NCI-H1436 treated with DMSO at 0.1 percent for 48 hours (cell line): ENCODE results near the gene F3.

Experiments used
- DNase-seq: peaks from one replicate; lab custom pipeline; 2025; lab: John Stamatoyannopoulos, UW

F3 gene

DNA sequence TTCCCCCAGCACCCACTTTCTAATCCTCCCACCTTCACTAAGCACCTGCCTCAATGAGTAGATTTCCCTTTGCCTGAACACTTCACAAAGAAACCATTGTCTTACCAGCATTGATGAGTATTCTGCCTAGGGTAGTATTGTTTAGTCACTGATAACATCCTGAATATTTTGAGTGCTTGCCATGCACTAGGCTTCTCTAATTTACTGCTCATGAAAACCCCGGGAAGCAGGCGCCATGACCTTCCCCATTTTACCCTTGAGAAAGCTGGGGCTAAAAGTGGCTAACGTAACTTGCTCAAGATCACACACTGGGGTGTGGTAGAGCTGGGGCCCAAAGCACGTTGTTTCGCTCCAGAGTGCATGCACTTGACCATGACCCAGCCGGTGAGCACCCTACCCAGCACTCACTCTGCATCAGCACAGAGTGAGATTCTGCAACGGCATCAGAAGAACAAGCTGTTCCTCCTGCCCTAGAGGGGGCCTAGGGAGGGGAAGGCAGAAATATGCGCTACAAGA, 10.6 kb upstream of the F3 start:
- DNase-seq, result no peak

DNA sequence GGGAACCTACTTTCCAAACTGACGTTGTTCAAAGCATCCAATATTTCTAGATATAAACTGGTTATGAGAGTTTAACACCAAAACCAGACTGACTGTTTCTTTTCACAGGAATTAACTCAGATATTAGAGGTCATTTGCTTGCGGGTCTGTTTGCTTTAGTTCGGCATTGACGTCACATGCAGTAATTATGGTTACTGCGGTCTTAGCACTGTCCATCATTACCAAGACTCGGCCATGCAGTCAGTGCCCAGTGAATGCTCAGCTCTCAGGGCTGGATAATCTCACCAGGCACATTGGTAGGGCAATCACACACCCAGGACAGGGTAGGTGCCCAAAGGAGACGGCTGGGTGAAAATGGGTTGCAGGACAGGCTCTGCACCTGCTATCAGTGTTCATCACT, 9.9 kb upstream of the F3 start:
- DNase-seq, result no peak

DNA sequence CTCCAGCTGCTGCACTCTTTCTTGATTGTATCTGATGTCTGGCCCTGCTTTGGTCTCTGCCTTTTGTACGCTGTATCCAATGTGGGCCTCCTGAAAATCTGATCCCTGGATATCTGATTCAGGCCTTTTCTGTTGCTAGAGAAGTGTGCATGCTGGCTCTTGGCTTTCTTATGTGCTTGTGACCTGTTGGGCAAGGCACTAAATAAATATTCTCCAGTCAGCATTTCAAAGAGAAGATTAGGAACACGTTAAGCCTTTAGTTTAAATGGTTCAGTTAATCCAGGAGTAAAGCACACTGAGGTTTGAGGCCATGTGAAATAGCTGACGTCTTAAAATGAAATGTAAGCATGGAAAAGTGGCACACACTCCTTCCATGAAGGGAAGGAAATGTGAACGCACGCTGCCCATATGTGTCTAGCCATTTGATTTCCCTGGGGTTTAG, 9.3 kb upstream of the F3 start:
- no peak for DNase-seq

DNA sequence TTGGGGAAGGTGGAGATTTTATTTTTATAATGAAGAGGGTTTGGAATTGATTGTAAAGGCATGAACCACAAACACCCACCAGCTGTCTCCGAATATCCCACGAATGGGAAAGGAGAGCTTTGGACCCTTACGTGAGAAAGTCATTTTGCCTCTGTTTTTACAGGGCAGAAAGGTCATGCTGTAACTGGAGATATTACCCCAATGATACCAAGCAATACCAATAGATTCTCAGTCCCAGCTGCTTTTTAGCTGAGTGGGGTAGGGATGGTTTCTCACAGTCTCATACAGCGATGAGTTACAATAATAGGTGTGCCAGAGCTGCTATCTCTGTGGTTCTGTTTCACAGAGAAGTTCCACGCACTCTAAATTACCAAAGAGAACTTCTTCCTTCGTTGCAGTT, 8.8 kb upstream of the F3 start:
- DNase-seq, result no peak

DNA sequence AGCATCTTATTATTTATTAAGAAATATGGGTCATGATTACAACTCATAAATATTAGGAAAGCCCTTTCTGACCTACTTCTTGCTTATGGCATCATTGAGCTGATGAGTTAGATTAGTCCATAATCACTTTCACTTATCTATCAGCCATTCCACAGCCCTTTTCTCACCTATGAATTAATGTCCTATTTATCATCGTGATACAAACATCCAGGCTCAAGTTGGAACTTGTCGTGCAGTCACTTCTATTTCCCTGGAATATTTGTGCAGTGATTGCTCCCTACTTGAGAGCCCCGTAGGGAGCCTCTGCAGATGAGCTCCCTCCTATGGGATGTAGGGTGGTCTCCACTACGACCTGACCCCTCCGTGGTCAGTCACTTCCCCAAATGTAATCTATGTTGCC, 8.1 kb upstream of the F3 start:
- DNase-seq, result no peak

DNA sequence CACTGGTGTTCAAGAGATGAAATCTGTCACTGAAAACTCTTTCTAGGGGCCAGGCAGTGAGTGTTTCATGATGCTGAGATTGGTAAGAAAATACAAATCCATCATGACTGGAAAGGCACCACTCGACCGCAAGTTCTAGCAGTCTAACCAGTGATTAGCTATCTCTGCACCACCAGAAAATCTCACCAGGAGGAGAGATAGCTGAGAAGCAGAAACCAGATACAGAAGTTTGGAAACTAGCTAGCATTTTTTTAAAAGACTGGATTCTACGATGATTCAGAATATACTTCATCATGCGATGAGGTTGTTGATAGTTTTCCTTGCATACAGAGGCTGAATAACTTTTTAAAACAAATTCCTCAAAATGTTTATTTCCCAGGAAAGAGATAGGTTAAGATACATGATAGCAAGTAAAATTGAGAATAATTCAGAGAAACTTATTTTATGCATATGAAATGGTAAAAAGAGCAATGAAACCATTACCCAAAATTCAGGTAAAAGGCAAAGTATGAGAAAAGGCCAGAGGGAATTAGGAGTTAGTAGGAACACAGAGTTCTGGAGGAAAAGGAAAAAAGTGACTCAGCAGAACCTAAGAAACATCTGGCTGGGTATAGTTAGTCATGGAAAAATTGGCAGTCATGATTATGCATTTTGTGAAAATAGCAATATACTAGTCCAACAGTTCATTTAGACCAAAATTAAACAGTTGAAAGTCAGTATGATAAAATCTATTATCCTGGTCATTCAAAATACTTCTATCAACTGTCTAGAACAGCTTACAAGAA, 3.3 kb upstream of the F3 start:
- no peak for DNase-seq

DNA sequence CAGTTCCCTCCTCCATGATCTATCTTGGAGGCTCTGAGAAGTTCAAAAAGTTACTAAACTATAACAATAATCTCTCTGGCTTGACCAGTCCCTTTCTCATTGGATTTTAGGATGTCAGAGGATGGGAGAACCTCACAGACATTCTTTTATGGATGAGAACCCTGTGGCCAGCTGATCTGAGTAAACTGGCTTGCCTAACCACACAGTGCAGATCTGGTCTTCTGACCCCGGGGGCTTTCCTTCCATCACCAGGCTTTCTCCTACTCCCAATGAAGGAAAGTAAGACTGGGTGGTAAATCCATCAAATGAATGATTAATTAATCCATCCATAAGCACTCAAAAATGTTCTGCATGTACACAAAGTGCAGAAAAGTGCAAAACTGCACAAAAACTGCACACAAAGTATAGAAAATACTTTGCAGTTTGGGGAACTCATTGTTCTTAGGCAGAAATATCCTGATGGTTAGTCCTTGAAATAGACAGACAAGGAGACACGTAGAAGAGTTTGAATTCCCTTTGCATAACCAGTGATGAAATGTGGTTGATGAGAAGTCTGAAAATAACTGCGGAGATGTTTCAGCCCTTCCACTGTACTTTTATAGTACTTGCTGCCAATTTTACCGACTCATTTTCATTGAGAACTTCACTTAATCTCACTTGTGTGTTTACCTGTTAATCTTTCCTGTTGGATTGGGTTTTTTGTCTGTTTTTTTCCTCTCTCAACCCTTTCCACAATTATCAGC, 2.5 kb upstream of the F3 start:
- no peak for DNase-seq

DNA sequence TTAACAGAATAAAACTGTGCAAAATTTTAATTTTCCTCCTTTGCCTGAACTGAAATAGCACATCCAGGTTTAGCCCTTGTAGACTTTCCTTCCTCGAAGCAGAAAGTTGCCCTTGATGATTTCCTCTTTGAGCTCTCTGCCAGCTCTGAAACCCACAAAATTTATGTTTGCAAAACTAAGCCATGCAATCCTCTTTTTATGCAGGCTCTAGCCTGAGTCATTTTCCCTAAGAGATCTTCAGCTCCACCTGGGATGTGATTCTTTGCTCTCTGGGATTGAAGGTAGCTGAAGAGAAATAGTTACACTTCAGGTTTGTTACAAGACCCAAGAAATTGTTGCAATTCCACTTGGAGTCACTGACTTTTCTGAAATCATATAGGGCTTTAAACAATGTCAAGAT, 1.4 kb upstream of the F3 start:
- DNase-seq, result no peak

DNA sequence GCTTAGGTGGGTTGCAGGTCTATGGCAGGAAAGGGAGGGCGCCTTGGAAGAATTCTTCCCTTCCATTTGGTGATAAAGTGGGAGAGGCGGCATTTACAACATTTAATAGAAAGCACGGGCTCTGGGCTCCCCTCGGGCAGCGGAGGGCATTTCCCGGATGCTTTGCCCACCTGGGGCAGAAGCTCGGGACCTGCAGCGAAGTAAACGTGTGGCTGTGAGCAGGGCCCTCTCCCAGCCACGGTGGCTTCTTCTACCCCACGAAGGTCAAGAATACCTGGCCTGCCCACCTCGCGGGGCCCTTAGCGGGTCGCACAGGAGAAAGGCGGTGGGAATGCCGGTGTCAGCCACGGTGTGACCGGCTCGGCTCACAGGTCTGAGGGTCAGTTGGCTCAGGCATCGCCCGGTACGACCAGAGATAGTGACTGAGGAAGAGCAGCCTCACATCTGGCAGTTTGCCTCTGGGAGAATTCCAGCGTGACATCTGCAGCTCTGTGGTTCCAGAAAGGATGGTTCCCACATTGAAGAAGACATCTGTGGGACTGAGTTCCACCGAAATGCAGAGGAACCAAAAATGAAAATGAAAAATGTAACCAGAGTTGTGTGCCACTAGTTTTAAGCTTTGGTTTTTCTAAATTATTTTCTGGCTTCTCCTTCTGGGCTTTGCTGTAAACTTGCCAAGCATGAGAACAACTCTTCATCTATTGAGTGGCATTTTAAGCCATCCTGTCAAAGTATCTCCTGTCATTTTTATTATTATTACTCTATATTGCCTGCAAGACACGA, 720 bp upstream of the F3 start:
- no peak for DNase-seq

DNA sequence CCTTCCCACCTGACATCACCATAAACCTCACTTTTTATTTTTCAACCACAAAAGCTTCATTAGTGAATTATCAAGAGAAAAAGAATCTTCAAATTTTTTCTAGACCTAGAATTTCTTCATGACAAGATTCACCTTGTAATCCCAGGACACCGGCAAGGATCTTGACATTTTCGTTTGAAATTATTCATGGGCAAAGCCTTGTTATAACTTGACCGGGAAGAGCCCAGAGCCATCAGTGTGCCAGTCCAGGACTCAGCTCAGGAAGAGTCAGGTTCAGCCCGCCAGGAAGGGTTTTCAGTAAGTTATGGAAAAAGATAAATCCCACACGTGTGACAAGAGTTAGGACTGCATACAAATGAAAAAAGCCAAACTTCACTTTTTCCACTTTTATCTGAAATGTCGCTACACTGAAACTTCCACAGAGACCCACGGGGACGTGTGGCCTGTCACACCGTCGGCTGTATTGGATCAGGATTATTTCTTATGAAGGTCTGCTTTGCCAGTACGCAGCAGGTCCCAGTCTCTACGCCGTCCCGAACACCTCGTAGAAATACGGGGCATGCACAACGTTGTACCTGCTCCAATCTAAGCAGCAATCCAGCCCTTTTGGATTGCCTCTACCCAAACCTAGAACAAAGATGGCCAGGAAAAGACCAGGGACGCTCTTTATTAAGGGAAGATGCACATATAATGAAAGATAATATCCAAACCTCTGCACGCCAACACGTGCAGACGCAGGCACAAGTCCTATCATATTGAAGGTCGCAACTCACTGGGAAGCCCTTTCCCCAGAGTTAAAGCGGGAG, 916 bp downstream of the F3 start:
- no peak for DNase-seq

DNA sequence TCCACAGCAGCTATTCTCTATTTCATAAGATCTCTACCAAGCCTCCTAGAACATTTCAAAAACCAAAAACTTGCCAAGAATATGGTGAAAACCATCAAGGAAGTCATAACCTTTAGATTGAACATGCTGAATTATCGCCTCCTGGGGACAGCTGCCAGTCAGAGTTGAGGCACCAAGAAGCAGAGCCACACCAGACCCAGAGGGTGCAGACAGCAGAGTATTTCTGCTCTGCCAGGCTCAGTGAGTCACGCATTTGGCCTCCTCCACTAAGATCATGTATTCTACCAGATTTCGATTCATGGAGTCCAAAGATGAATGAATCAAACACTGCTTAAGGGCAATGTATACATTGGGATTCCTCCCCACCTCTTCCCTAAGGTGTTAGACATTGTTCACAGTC, 2.1 kb downstream of the F3 start:
- DNase-seq, result no peak

DNA sequence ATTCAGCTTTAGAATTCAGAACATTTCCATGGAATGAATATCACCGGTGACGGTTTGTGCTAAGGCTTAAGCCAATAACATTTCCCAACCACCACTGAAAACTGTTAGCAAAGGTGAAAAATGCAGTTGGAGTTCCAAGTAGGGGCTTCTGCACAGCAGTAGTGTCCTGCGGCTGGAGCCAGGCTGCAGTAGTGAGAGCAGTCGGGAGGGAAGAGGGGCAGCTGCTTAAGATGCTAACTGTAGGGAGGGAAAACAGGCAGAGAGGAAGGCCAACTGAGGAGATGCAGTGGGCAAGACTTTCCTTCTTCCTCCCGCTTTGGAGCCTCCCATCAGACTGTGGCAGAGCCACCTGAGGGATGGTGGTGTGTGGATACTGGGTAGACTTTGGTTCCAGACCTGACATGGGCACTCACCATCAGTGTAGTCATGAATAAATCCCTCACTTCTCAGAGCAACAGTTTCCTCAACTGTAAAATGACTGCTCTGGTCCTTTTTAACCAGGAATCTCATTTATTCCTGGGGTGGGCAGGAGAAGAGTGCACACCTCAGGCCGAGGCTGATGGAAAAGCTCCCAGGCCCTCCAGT, 3.2 kb downstream of the F3 start:
- no peak for DNase-seq

DNA sequence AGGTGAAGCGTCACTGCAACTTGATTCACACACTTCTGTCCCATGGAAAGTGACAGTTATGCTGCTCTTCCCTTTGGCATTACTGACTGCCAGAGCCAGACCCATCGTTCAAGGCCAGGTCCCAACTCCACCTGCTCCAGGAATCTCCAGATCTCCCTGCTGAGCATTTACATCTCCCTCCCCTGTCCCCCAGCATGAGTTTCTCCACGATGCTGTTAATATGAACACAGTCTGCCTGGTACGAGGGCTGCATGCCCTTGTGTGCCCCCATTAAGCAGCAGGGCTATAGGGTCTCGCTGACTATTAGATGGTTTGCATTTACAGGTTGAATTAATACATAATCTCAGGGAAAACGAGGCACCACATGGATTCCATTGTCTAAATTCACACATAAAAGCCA, 4.3 kb downstream of the F3 start:
- DNase-seq, result no peak

DNA sequence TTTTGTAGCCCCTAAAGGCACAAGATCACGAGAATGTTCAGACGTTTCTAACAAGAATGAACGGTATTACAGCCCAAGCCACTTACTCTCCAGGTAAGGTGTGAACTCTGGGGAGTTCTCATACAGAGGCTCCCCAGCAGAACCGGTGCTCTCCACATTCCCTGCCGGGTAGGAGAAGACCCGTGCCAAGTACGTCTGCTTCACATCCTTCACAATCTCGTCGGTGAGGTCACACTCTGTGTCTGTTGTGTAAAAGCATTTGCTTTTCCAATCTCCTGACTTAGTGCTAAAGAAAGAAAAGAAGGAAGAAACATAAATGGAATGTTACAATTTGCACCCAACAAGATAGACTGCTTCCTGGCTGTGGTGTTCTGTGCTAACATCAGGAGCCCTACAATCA, 5.7 kb downstream of the F3 start:
- DNase-seq, result no peak

DNA sequence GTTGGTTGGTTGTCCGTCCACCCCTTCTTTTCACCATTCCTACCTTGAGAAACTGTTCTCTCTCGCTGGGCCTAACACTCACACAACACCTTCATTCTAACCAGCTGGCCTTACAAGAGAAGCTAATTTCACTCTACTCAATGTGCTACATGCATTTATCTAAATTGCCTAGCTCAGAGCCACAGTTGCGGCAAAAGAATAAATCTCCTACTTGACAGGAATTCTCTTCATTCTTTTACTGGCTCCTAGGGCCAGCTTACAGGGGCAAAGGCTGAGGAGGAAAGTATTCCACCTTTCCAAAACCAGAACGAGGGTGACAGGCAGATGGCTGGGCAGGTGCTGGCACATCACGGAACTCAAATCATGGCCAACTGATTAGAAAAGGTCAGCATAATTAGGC, 6.5 kb downstream of the F3 start:
- no peak for DNase-seq

DNA sequence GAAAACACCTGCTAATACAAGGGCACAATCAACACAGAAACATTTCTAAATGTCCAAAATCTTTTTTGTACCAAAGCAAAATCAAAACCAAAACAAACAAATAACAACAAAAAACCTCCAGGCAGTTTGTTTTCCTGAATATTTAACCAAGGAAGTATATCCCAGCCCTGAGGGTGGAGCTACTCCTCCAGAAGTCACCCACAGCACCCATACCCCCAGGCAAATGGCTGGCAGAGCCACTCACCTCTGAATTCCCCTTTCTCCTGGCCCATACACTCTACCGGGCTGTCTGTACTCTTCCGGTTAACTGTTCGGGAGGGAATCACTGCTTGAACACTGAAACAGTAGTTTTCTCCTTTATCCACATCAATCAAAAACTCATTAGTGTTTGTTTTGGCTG, 9.5 kb downstream of the F3 start:
- DNase-seq, result no peak

DNA sequence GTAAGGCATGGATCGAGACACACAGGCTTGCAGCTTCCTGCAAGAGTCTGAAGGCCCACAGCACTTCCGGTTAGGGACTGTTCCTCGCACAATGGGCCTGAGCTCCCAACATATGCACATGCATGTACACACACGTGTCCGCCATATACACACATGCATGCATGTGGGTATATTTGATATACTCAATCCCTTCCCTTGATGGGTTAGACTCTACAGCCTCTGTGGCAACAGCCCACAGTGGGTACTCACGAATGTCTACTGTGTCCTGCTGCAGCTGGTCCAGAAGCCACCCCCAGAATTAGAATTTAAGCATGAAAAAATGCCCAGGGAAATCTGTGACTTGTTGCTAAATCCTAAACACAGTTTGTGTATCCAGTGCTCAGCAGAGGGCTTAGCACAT, 9.9 kb downstream of the F3 start:
- DNase-seq, result no peak

DNA sequence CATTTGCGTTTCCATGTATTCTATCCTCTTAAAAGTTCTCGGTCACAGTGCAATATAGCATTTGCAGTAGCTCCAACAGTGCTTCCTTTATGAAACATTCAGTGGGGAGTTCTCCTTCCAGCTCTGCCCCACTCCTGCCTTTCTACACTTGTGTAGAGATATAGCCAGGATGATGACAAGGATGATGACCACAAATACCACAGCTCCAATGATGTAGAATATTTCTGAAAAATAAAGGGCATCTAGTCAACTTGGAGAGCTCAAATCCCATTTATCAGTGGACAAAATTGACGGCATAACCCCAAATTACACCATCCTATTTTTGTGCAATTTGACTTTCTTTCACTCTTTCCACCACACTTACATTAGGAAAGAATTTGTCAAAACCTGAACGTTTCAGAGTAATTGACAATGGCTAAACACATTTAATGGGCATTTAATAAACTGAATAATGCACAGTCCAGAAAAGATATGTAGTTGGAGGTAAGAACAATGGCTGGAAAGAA, 11.1 kb downstream of the F3 start:
- DNase-seq, result no peak

DNA sequence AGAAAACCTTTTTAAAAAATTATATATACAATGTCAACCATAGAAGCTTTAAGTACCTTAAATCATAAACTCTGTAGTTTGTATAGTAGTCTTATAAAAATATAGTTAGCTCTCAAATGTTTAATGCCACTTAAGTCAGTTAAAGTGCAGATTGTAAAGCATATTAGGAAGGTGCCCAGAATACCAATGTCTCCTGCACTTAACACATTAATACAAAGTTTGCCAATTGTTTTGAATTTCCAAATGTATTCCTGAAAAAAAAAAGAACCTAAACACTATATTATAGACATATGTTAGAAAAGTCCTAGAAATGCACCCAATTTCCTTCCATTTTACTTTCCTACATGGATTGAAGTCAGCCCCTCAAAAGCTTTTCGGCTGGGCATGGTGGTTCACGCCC, 12.1 kb downstream of the F3 start:
- DNase-seq, result no peak

DNA sequence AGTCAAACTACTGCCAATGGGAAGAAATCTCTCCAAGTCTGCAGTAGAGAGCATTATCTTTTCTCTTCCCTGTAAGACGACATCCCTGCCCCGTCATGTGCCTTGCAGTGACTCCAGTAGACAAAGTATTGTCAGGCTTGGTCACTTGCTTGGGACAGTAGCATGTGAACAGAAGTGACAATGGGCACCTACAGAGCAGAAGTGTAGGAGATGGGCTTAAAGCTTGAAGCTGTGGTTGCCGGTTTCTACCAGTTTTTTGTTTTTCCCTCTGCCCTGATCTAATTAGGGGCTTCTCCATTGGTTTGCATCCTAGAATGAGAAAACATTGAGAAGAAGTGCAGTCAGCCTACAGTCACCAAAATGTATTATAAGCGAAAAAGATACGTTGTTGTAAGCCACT, 12.7 kb downstream of the F3 start:
- no peak for DNase-seq

DNA sequence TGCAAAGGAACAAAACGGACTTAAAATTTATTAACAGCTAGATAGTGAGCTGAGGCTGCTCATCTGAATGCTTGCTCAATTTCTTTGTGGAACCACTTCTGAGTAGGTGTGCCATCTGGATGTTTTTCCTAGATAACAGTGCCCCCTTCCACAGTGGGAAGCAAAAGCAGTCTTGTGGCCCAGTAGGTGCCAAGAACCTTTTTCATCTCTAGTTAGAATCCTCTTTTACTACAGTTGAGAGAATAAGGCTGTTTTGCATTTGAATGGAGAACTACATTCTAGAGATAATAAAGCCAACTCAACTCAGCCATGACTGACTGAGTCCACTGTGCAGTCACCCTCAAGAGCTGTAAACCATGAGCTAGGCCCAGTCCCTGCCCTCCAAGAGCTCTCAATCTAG, 13.3 kb downstream of the F3 start:
- DNase-seq, result no peak
